Keratinocyte (primary cell): ENCODE measurements around the gene LIMD2.

ENCODE experiments used
- EZH2 ChIP-seq: IDR thresholded peaks from one replicate; pipeline ENCODE4 v1.6.1; 2012; ENCODE audit warnings: inconsistent platforms, mild to moderate bottlenecking, low read length, moderate library complexity
- TF ChIP-seq, protein P1 (sequence below), 3 experiments: IDR thresholded peaks in 1 of 3; conservative IDR thresholded peaks in 1 of 3; optimal IDR thresholded peaks in 1 of 3; 2 replicates in 2 of 3; 3 replicates in 1 of 3; pipeline versions ENCODE3 to v1.5.1; 2011; ENCODE audit warnings: low read length in 3 of 3, mild to moderate bottlenecking in 3 of 3, moderate library complexity in 2 of 3, control low read depth in 1 of 3, inconsistent platforms in 1 of 3; ENCODE audit not compliant: insufficient read depth in 2 of 3; ENCODE audit errors: extremely low read depth in 1 of 3

DNA sequence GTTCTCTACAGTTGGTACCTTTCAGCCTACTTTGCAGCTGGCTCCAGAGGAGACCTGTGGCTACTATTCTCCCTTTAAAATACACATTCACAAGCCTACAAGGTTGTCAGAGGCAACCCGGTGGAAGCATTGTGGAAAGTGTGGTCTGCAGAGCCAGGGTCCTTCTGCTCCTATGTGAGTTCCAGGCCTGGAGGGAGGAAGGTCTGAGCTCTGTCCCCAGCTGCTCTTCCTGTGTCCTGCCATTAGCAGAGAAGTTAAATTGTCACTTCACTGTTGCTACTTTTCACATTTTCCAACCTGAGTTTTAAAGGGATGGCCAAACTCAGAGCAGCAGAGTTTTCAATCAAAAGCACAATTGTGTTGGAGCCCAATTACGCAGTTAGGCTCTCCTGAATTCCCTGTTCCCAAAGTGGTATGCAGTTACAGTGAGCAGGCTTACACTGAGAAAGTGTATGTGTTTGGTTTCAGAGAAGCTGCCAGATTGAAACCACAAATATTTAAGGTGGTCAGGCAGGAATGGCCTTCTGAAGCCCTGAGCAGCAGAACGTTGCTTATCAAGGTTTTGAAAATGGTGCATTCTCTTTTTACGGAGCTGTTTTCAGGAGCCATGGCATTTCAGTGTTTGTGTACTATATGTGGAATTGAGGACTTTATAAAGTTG lies 52.7 kb downstream of the LIMD2 start:
- TF ChIP-seq, protein P1, sequence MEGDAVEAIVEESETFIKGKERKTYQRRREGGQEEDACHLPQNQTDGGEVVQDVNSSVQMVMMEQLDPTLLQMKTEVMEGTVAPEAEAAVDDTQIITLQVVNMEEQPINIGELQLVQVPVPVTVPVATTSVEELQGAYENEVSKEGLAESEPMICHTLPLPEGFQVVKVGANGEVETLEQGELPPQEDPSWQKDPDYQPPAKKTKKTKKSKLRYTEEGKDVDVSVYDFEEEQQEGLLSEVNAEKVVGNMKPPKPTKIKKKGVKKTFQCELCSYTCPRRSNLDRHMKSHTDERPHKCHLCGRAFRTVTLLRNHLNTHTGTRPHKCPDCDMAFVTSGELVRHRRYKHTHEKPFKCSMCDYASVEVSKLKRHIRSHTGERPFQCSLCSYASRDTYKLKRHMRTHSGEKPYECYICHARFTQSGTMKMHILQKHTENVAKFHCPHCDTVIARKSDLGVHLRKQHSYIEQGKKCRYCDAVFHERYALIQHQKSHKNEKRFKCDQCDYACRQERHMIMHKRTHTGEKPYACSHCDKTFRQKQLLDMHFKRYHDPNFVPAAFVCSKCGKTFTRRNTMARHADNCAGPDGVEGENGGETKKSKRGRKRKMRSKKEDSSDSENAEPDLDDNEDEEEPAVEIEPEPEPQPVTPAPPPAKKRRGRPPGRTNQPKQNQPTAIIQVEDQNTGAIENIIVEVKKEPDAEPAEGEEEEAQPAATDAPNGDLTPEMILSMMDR (optimal IDR thresholded peaks at IDR 0.05 in 1 of 3, IDR thresholded peaks at IDR 0.05 in 1 of 3, conservative IDR thresholded peaks at IDR 0.05 in 1 of 3; ENCODE audit: extremely low read depth in 1 of 3, insufficient read depth in 2 of 3, low read length in 3 of 3) = no peak
- TF ChIP-seq EZH2 = no peak
